HG03378 (cell line): ENCODE results near the gene GPBP1L1.
"Not testable (repeated sequence)": the region's sequence is repeated elsewhere in the genome, so short reads cannot be mapped to it uniquely, and the experiment has no call there.

Source experiments
- ATAC-seq: cut with Tn5 transposase; IDR thresholded peaks from one replicate; pipeline ENCODE4 v1.9.1; 2021; ENCODE audit warnings: mild to moderate bottlenecking, moderate library complexity; ENCODE audit not compliant: unreplicated experiment

Gene GPBP1L1

DNA sequence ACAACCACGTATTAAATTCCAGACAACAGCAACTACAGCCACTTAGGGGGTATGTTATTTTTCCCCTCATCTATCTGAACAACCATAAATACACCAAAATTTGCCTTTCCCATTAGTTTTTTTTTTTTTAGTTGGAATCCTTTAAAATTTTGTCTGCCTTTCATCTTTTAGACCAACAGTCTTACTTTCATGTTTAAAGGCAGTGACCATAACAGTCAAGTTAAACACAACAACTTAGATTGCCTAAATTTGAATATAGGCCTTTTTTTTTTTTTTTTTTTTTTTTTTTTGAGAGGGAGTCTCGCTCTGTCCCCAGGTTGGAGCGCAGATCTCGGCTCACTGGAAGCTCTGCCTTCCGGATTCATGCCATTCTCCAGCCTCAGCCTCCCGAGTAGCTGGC lies 3.4 kb downstream of the GPBP1L1 start:
- ATAC-seq, result no peak

- ATAC-seq, result no peak
These were observed 7.2 kb downstream of the GPBP1L1 start for GRCh38 chr1:45679123-45679522.

DNA sequence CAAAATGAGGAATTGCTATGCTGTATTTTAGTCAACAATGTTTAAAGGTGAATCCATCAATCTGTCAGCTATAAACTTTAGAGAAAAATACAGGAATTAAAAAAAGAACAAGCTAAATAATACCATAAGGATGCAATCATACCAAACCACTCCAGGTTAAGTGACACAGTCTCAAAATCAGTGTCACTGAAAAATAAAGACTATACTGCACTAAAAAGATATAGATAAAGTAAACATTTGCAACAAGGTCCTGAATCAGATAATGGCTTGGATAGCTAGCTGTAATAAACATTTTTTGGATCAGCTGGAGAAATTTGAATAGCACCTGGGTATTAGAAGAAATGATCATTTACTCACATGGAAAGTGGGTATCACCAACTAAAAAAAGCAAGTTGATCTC lies 7.8 kb downstream of the GPBP1L1 start:
- no peak for ATAC-seq

GRCh38 chr1:45677751-45678245 lies 8.5 kb downstream of the GPBP1L1 start:
- ATAC-seq, result no peak

GRCh38 chr1:45676553-45676952 lies 9.8 kb downstream of the GPBP1L1 start:
- ATAC-seq, result not testable (repeated sequence)

DNA sequence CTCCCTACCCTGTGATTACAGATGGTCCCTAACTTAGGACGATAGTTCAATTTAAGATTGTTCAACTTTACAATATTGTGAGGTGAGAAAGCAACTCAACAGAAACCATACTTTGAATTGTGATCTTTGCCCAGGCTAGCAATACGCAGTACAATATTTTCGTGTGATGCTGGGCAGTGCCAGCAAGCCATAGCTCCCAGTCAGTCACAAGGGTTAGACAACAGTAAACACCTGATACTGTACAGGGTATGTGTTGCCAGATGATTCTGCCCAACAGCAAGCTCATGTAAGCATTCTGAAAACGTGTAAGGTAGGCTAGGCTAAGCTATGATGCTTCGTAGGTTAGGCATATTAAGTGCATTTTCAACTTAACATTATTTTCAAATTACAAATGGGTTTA lies 11.9 kb downstream of the GPBP1L1 start:
- no peak for ATAC-seq

GRCh38 chr1:45673956-45674355 lies 12.4 kb downstream of the GPBP1L1 start:
- no peak for ATAC-seq

DNA sequence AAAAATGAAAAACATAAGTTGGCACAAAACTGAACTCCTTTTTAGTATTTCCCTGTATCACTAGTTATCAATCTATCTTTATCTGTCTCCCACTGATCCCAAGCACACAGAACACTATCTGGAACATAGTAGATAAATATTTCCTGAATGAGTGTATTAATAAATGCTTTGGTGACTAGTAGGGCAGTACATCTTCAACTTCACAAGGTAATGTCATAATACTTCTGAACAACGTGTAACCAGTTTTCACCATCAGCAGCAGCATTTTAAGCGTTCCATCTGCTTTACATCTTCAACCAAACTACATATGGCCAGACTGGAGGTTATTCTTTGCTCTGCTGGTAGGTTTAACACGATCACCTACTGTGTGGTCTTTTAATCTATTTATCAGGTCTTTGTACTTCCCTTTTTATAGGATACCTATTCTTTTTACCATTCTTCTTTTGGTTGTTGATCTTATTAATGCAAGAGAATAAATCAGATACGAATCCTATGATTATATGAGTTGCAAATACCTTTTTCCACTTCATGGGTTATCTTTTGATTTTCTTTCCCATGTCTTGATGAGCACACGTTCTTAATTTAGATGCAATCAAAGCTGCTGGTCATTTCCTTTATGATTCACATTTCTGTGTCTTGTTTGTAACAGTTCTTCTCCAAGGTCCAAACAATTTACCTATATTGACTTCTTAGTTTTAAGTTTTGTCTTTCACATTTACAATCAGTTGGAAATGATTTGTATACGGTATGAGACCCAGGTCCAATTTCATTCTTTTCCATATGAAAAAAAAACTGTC lies 16.3 kb downstream of the GPBP1L1 start:
- ATAC-seq, result no peak

DNA sequence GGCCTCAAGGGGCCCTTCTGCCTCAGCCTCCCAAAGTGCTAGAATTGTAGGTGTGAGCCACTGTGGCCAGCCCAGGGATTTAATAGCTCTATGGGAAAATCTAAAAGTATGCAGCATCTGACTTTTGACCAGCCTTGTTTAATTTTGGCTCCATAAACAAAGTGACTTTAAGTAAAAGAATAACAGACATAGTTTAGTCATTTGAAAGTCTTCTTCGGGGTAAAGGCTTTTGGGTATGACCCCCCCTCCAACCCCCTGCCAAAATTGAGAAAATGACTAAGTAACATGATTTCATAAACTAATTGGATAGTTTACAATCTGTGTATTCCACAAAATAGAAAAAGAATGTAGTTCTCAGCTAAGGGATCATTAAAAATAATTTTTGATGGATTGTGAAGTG lies 17.0 kb downstream of the GPBP1L1 start:
- ATAC-seq, result no peak

DNA sequence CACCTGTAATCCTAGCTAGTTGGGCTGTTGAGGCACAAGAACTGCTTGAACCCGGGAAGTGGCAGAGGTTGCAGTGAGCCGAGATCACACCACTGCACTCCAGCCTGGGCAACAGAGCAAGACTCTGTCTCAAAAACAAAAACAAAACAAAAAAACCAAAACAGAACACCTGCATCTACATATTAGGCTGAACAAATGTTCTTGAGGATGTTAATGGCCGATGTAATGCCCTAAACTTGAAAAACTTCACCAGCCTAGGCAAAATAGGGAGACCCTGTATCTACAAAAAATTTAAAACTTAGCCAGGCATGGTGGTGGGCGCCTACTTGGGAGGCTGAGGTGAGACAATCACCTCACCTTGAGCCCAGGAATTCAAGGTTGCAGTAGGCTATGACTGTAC lies 17.8 kb downstream of the GPBP1L1 start:
- ATAC-seq, result no peak

DNA sequence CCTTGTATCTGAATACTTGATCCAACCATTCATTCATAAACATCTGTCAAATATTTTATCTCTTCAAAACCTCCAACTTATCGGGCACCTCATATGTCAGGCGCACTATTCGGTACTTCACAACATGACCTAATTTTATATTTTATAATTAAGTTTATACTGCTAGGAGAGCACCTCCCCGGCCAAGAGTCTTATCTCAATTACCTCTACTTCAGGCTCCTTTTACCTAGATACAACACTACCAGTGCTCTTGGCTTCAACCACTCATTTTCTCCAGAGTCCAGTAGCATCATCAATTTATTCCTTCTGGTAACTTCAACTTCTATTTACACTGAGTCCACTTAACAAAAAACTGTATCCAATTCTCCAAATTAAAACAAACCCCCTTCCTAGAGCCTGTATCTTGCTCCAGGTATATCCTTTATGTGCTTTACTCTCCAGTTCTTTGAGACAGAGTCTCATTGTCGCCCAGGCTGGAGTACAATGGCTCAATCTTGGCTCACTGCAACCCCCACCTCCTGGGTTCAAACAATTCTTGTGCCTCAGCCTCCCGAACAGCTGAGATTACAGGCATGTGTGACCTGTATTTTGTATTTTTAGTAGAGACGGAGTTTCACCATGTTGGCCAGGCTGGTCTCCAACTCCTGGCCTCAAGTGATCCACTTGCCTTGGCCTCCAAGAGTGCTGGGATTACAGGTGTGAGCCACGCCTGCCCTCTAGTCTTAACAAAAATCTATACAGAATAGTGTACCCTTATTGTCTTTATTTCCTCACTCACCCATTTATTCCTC lies 18.8 kb downstream of the GPBP1L1 start:
- ATAC-seq, result no peak

DNA sequence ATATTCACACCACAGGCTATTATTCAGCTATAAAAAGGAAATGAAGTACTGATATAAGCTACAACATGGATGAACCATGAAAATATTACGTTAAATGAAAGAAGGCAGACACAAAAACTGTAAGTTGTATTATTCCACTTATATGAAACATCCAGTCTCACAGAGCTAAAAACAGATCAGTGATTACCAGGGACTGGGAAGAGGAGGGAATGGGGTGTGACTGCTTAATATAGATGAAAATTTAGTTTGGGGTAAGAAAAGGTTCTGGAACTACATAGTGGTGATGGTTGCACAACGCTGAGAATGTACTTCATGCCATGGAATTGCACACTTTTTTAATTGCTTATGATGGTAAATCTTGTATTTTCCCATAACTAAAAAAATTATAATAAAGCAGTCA lies 19.5 kb downstream of the GPBP1L1 start:
- ATAC-seq, result no peak

- no peak for ATAC-seq
These were observed 26.0 kb downstream of the GPBP1L1 start for GRCh38 chr1:45660336-45660735.

- ATAC-seq, result no peak
These were observed 27.1 kb downstream of the GPBP1L1 start for GRCh38 chr1:45659222-45659621.

GRCh38 chr1:45658171-45658570 lies 28.2 kb downstream of the GPBP1L1 start:
- ATAC-seq, result no peak

GRCh38 chr1:45656573-45657226 lies 29.6 kb downstream of the GPBP1L1 start:
- no peak for ATAC-seq

DNA sequence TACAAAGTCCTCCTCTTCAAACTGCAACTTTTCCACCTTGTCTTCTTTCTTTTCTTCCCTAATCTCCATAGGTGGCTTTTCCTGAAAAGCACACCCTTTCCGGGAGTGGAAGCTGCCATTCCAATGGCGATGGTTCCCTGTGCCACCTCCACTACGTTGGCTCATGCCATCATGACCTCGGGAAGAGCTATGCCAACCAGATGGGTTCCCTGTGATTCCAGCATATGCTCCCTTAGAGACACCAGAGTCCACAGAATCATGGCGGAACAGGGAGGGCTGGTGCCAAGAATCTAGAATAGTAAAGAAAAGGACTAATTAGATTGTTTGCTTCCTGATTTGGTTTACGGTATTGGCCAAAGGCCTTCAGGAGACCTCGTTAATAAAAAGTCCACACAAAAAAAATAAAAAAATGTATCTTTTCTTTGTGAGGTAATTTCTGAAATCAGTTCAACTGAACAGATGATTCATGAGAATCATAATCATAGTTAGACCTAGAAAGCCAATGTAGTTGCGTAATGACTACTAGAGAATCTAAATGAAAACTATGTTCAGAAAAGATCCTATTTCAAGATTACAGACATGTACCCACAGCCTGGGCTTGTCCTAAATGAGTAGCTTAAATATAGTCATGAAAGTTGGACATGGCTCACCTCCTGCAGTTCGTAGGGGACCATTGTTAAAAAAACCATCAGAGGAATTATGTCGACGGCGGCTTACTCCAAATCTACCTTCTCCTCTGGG lies 31.6 kb downstream of the GPBP1L1 start:
- ATAC-seq, result no peak

GRCh38 chr1:45647248-45648021 lies 38.9 kb downstream of the GPBP1L1 start:
- no peak for ATAC-seq

- ATAC-seq, result no peak
These were observed 41.7 kb downstream of the GPBP1L1 start for GRCh38 chr1:45644661-45645060.

DNA sequence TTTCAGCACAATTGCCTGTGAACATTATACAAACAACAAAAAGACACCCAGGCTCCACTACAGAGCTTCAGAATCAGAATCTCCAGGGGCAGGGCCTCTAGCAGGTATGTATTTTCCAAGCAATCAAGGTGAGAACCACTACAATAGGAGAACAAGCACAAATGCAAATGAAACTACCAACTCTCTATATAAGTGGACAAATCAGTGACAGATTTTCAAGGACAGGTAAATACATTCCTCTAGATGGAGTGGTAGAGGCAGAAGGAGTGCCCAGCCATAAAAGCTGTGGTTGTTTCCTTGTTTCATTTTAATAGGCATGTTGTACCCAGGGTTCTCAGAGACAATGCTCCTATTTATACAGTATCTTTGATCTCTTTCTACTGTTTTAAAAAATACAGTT lies 42.4 kb downstream of the GPBP1L1 start:
- ATAC-seq, result no peak
